HEK293 (cell line): ENCODE measurements around the gene STIL.

ENCODE experiments used
- CTCF ChIA-PET: fragments of 350-600 bp; formaldehyde crosslinking; extraction: SDS; loops from one replicate; lab custom pipeline; 2021; ENCODE audit warnings: antibody characterized with exemption; lab: Yijun Ruan, JAX
- POLR2A ChIA-PET: fragments of 300-600 bp; formaldehyde crosslinking; extraction: SDS; loops from one replicate; lab custom pipeline; 2020; ENCODE audit warnings: antibody characterized with exemption, inconsistent platforms; lab: Yijun Ruan, JAX
- H3K27ac ChIP-seq: fragments of 200-500 bp; sonication (Bioruptor generic); 2 replicates; pipeline ENCODE4 v1.5.1; 2014; ENCODE audit warnings: low read depth, low read length, control low read depth, inconsistent platforms; ENCODE audit errors: extremely low read depth
- H3K36me3 ChIP-seq, 2 experiments: fragments of 200-500 bp in 1 of 2; sonication (Bioruptor generic) in 1 of 2; 1 replicate in 1 of 2; 2 replicates in 1 of 2; pipeline ENCODE4 v1.5.1; 2014 to 2017; ENCODE audit warnings: inconsistent platforms in 2 of 2, low read length in 2 of 2; ENCODE audit not compliant: control insufficient read depth in 2 of 2, insufficient read depth in 1 of 2
- H3K4me1 ChIP-seq: fragments of 200-500 bp; sonication (Bioruptor generic); 2 replicates; pipeline ENCODE4 v1.5.1; 2014; ENCODE audit warnings: mild to moderate bottlenecking, low read length, inconsistent platforms; ENCODE audit not compliant: control insufficient read depth, insufficient read depth
- H3K4me3 ChIP-seq: 2 replicates; pipeline ENCODE4 v1.5.1; 2011; ENCODE audit warnings: low read depth, mild to moderate bottlenecking, control low read depth, low read length, moderate library complexity
- H3K9me3 ChIP-seq: fragments of 200-500 bp; sonication (Bioruptor generic); 2 replicates; pipeline ENCODE4 v1.5.1; 2014; ENCODE audit warnings: low read depth, low read length, inconsistent platforms; ENCODE audit not compliant: control insufficient read depth, insufficient read depth
- HOXA7 ChIP-seq: sonication (generic); formaldehyde crosslinking; IDR thresholded peaks from 2 replicates; pipeline ENCODE4 v1.8.1; 2022; ENCODE audit warnings: missing genetic modification reagents, borderline replicate concordance
- KLF7 ChIP-seq: fragments of 450-650 bp; formaldehyde crosslinking; IDR thresholded peaks from 2 replicates; pipeline ENCODE4 v1.5.1; 2016; ENCODE audit warnings: missing biosample characterization, missing genetic modification characterization, borderline replicate concordance
- OVOL3 ChIP-seq: fragments of 450-650 bp; formaldehyde crosslinking; IDR thresholded peaks from 2 replicates; pipeline ENCODE4 v1.5.1; 2016; ENCODE audit warnings: missing biosample characterization, missing genetic modification characterization
- PRDM1 ChIP-seq: fragments of 450-650 bp; formaldehyde crosslinking; IDR thresholded peaks from 2 replicates; pipeline ENCODE4; 2016; ENCODE audit warnings: missing biosample characterization, missing genetic modification characterization
- SP3 ChIP-seq: fragments of 450-650 bp; formaldehyde crosslinking; IDR thresholded peaks from 2 replicates; pipeline ENCODE4 v1.5.1; 2016; ENCODE audit warnings: missing biosample characterization, missing genetic modification characterization
- TRIM28 ChIP-seq: IDR thresholded peaks from 2 replicates; pipeline ENCODE4 v1.6.1; 2011; ENCODE audit warnings: low read length, control low read depth, borderline replicate concordance
- WT1 ChIP-seq: fragments of 450-650 bp; formaldehyde crosslinking; IDR thresholded peaks from 2 replicates; pipeline ENCODE4 v1.5.1; 2016; ENCODE audit warnings: missing biosample characterization, missing genetic modification characterization
- ZBTB17 ChIP-seq: fragments of 450-650 bp; formaldehyde crosslinking; IDR thresholded peaks from 2 replicates; pipeline ENCODE4 v1.5.1; 2016; ENCODE audit warnings: missing biosample characterization, missing genetic modification characterization
- ZNF10 ChIP-seq: fragments of 450-650 bp; formaldehyde crosslinking; IDR thresholded peaks from 2 replicates; pipeline ENCODE4 v1.5.1; 2017; ENCODE audit warnings: missing biosample characterization, missing genetic modification characterization
- ZNF157 ChIP-seq: fragments of 450-650 bp; formaldehyde crosslinking; IDR thresholded peaks from 2 replicates; pipeline ENCODE4 v1.5.1; 2016; ENCODE audit warnings: missing biosample characterization, missing genetic modification characterization
- ZNF19 ChIP-seq: fragments of 450-650 bp; formaldehyde crosslinking; IDR thresholded peaks from 2 replicates; pipeline ENCODE4; 2016; ENCODE audit warnings: missing biosample characterization, missing genetic modification characterization, low read depth
- ZNF221 ChIP-seq: fragments of 450-650 bp; formaldehyde crosslinking; IDR thresholded peaks from 2 replicates; pipeline ENCODE4 v1.5.1; 2017; ENCODE audit warnings: missing biosample characterization, missing genetic modification characterization, borderline replicate concordance
- ZNF239 ChIP-seq: fragments of 450-650 bp; formaldehyde crosslinking; IDR thresholded peaks from 2 replicates; pipeline ENCODE4 v1.5.1; 2016; ENCODE audit warnings: missing biosample characterization, missing genetic modification characterization
- ZNF311 ChIP-seq: fragments of 450-650 bp; formaldehyde crosslinking; IDR thresholded peaks from 2 replicates; pipeline ENCODE4 v1.5.1; 2017; ENCODE audit warnings: missing biosample characterization, missing genetic modification characterization, borderline replicate concordance
- ZNF37A ChIP-seq: fragments of 450-650 bp; IDR thresholded peaks from 2 replicates; pipeline ENCODE4 v1.5.1; 2018; ENCODE audit warnings: missing biosample characterization, missing genetic modification characterization
- ZNF404 ChIP-seq: fragments of 450-650 bp; formaldehyde crosslinking; IDR thresholded peaks from 2 replicates; pipeline ENCODE4 v1.5.1; 2017; ENCODE audit warnings: missing biosample characterization, missing genetic modification characterization
- ZNF473 ChIP-seq: fragments of 450-650 bp; formaldehyde crosslinking; IDR thresholded peaks from 2 replicates; pipeline ENCODE4 v1.5.1; 2017; ENCODE audit warnings: missing biosample characterization, missing genetic modification characterization
- ZNF510 ChIP-seq: fragments of 450-650 bp; formaldehyde crosslinking; IDR thresholded peaks from 2 replicates; pipeline ENCODE4 v1.5.1; 2018; ENCODE audit warnings: mild to moderate bottlenecking, missing genetic modification characterization, missing biosample characterization; ENCODE audit not compliant: insufficient replicate concordance
- ZNF624 ChIP-seq: fragments of 450-650 bp; formaldehyde crosslinking; IDR thresholded peaks from 2 replicates; pipeline ENCODE4 v1.5.1; 2017; ENCODE audit warnings: missing biosample characterization, missing genetic modification characterization
- ZNF654 ChIP-seq: fragments of 450-650 bp; formaldehyde crosslinking; IDR thresholded peaks from 2 replicates; pipeline ENCODE4 v1.5.1; 2016; ENCODE audit warnings: low read depth, missing biosample characterization, missing genetic modification characterization
- ZNF768 ChIP-seq: fragments of 450-650 bp; formaldehyde crosslinking; IDR thresholded peaks from 2 replicates; pipeline ENCODE4 v1.5.1; 2018; ENCODE audit warnings: missing biosample characterization, mild to moderate bottlenecking, missing genetic modification characterization
- TF ChIP-seq, protein P1 (sequence below): fragments of 450-650 bp; formaldehyde crosslinking; IDR thresholded peaks from 2 replicates; pipeline ENCODE4 v1.5.1; 2016; ENCODE audit warnings: missing biosample characterization, missing genetic modification characterization
- TF ChIP-seq, protein P2 (sequence below): sonication (generic); formaldehyde crosslinking; IDR thresholded peaks from 2 replicates; pipeline ENCODE4 v1.8.1; 2022; ENCODE audit warnings: mild to moderate bottlenecking, moderate library complexity, missing genetic modification reagents
- TF ChIP-seq, protein P3 (sequence below): fragments of 450-650 bp; formaldehyde crosslinking; IDR thresholded peaks from 2 replicates; pipeline ENCODE4 v1.5.1; 2016; ENCODE audit warnings: missing biosample characterization, missing genetic modification characterization

The STIL gene

DNA sequence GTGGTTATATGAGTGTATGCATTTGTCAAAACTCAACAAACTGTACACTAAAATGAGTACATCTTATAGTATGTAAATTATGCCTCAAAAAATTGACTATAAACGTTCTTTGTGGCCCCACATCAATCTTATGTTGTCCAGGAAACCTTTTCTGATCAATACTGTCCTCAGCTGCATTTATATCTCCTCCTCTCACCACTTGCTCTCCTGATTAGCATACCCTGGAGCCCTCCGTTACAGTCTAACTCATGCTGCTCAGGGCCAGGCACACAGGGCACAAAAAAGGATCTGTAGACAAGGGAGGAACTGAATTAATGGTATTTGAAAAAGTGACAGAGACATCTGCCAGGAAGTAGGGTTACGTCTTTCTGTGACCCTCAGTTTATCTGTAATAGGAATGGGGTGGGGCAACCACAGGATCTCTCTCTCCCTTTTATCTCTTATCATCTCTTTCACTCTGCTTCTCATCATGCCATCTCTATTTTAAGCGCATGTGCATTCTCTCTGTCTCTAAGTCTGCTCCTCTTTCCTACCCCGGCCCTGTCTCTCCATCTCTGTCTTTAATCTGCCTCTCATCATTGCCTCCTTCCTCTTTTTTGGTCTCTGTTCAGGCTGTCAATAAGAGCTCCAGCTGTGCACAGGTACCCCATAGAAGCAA is 74.9 kb downstream of the STIL start:
- H3K4me3 ChIP-seq: no peak overlapping the region
- TF ChIP-seq HOXA7 (CRISPR knock-in tag): no peak
- no peak for TF ChIP-seq OVOL3 (tag by site-specific recombination)
- TF ChIP-seq, protein P1, sequence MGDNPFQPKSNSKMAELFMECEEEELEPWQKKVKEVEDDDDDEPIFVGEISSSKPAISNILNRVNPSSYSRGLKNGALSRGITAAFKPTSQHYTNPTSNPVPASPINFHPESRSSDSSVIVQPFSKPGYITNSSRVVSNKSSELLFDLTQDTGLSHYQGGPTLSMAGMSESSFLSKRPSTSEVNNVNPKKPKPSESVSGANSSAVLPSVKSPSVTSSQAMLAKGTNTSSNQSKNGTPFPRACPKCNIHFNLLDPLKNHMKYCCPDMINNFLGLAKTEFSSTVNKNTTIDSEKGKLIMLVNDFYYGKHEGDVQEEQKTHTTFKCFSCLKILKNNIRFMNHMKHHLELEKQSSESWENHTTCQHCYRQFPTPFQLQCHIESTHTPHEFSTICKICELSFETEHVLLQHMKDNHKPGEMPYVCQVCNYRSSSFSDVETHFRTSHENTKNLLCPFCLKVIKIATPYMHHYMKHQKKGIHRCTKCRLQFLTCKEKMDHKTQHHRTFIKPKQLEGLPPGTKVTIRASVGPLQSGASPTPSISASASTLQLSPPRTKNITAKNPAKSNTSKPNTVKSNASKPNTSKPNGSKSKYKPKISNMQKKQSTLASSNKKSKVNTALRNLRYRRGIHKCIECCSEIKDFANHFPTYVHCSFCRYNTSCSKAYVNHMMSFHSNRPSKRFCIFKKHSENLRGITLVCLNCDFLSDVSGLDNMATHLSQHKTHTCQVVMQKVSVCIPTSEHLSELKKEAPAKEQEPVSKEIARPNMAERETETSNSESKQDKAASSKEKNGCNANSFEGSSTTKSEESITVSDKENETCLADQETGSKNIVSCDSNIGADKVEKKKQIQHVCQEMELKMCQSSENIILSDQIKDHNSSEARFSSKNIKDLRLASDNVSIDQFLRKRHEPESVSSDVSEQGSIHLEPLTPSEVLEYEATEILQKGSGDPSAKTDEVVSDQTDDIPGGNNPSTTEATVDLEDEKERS (tag by site-specific recombination): no peak
- TF ChIP-seq ZNF473 (tag by site-specific recombination): no peak
- no peaks in the 10 kb centered on the region for H3K36me3 ChIP-seq
- POLR2A ChIA-PET: no interaction called here
- H3K4me1 ChIP-seq: no peaks in the 10 kb centered on the region
- H3K9me3 ChIP-seq: no peaks in the 10 kb centered on the region
- CTCF ChIA-PET: interaction anchor here (0.6 kb wide), 1 partner anchor 320 kb away, joined by 4 read pairs; no protein-coding TSS in a partner anchor
- no peak overlapping the region for H3K27ac ChIP-seq

DNA sequence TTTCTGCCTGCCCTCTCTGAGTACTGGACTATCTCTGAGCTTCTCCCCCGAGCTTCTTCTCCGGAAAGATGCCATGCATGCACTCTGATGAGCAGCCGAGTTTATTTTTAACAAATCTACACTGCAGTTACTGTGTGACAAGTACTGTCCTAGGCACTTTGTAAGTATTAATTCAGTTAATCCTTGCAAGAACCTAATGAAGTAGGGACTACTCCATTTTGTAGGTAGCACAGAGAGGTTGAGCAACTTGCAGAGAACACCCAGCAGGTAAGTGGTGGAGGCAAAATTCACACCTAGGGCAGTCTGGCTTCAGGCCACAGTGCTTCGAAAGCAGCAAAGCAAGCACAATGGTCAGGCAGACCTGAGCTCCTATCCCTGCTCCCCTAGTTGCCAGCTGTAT is 78.1 kb downstream of the STIL start:
- ChIA-PET CTCF (interaction anchor here (0.6 to 1.1 kb wide), 3 partner anchors 17 to 242 kb away, joined by 4 to 5 read pairs (median 5); no protein-coding TSS in a partner anchor), POLR2A (no interaction called here)
- Histone ChIP-seq H3K4me3 (no peak overlapping the region), H3K36me3 (no peaks in the 10 kb centered on the region), H3K4me1 (no peaks in the 10 kb centered on the region), H3K27ac (no peak overlapping the region), H3K9me3 (no peaks in the 10 kb centered on the region)
- no peak for TF ChIP-seq ZNF157 (tag by site-specific recombination)
- peak; percentile 76 for TF ChIP-seq ZNF768
- TF ChIP-seq KLF7 (tag by site-specific recombination): no peak
- no peak for TF ChIP-seq ZNF19 (tag by site-specific recombination)

DNA sequence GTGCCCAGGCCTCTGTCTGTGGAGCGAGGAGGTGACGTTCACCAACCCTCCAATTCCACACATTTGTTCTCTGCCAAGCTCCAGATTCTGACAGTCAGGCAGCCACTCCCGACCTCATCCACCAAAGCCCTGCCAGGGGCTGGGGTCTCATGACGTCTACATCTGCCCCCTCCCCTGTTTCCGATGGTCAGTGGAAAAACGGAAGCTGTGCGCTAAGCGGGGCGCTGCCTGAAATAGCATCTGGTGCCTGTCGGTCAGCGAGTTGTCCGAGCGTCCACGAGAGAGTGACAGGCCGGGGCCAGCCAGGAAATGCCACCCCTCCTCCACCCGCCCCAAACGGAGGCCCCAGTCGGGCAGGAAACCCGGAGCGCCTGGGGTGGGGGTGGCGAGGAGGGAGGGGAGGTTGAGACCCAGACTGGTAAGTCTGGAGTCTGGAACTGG is 78.7 kb downstream of the STIL start:
- Histone ChIP-seq H3K36me3 (no peaks in the 10 kb centered on the region), H3K4me3 (no peak overlapping the region), H3K9me3 (no peaks in the 10 kb centered on the region), H3K27ac (no peak overlapping the region), H3K4me1 (no peaks in the 10 kb centered on the region)
- CTCF ChIA-PET: interaction anchor here (0.6 to 1.1 kb wide), 3 partner anchors 18 to 242 kb away, joined by 4 to 5 read pairs (median 5); no protein-coding TSS in a partner anchor
- POLR2A ChIA-PET: no interaction called here
- TF ChIP-seq, protein P2, sequence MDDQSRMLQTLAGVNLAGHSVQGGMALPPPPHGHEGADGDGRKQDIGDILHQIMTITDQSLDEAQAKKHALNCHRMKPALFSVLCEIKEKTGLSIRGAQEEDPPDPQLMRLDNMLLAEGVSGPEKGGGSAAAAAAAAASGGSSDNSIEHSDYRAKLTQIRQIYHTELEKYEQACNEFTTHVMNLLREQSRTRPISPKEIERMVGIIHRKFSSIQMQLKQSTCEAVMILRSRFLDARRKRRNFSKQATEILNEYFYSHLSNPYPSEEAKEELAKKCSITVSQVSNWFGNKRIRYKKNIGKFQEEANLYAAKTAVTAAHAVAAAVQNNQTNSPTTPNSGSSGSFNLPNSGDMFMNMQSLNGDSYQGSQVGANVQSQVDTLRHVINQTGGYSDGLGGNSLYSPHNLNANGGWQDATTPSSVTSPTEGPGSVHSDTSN: no peak
- TF ChIP-seq, protein P3, sequence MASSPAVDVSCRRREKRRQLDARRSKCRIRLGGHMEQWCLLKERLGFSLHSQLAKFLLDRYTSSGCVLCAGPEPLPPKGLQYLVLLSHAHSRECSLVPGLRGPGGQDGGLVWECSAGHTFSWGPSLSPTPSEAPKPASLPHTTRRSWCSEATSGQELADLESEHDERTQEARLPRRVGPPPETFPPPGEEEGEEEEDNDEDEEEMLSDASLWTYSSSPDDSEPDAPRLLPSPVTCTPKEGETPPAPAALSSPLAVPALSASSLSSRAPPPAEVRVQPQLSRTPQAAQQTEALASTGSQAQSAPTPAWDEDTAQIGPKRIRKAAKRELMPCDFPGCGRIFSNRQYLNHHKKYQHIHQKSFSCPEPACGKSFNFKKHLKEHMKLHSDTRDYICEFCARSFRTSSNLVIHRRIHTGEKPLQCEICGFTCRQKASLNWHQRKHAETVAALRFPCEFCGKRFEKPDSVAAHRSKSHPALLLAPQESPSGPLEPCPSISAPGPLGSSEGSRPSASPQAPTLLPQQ (tag by site-specific recombination): no peak
- no peak for TF ChIP-seq ZNF37A (tag by site-specific recombination)
- TF ChIP-seq ZNF654 (tag by site-specific recombination): no peak
- TF ChIP-seq WT1 (tag by site-specific recombination): no peak
- TF ChIP-seq PRDM1 (tag by site-specific recombination): no peak
- no peak for TF ChIP-seq ZNF510 (tag by site-specific recombination)
- no peak for TF ChIP-seq TRIM28
- TF ChIP-seq ZNF624 (tag by site-specific recombination): no peak
- no peak for TF ChIP-seq ZNF239
- no peak for TF ChIP-seq ZNF404 (tag by site-specific recombination)
- no peak for TF ChIP-seq ZNF10 (tag by site-specific recombination)
- TF ChIP-seq ZNF311 (tag by site-specific recombination): no peak
- no peak for TF ChIP-seq SP3 (tag by site-specific recombination)
- no peak for TF ChIP-seq ZNF221 (tag by site-specific recombination)
- no peak for TF ChIP-seq ZBTB17
